Esophagus squamous epithelium (tissue), 4 donors: ENCODE data around the gene SUMO1.

Source experiments
- POLR2A ChIP-seq, 4 donors: fragments of 450-650 bp; IDR thresholded peaks; one replicate each; pipeline ENCODE4 v1.6.1; 2017; ENCODE audit warnings: antibody characterized with exemption in 4 of 4, mild to moderate bottlenecking in 4 of 4, moderate library complexity in 3 of 4
- TF ChIP-seq, protein P1 (sequence below), 6 experiments: fragments of 450-650 bp in 4 of 6; fragments of 200-600 bp in 2 of 6; sonication (generic) in 2 of 6; IDR thresholded peaks; one replicate each; pipeline ENCODE4 v1.5.1; 2016 to 2019; ENCODE audit warnings: antibody characterized with exemption in 6 of 6, mild to moderate bottlenecking in 4 of 6, moderate library complexity in 4 of 6

DNA sequence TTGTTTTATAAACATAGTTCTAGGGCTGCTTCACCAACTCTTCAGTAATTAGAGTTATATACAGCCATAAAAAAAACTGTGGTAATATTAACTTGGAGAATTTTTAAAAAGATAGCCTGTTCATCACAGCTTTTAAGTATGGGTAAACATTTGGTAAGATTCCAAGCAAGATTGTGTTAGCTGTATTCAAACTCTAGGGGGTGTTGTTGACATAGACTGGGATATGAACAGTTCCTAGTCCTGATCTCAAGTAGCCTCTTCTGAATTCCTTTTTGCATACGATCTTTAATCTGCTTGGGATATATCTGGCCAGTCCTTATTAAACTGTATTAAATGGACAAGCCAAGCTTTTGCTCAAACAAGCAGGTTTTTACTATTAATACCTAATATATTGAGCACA lies 40.5 kb upstream of the SUMO1 start:
- TF ChIP-seq, protein P1, sequence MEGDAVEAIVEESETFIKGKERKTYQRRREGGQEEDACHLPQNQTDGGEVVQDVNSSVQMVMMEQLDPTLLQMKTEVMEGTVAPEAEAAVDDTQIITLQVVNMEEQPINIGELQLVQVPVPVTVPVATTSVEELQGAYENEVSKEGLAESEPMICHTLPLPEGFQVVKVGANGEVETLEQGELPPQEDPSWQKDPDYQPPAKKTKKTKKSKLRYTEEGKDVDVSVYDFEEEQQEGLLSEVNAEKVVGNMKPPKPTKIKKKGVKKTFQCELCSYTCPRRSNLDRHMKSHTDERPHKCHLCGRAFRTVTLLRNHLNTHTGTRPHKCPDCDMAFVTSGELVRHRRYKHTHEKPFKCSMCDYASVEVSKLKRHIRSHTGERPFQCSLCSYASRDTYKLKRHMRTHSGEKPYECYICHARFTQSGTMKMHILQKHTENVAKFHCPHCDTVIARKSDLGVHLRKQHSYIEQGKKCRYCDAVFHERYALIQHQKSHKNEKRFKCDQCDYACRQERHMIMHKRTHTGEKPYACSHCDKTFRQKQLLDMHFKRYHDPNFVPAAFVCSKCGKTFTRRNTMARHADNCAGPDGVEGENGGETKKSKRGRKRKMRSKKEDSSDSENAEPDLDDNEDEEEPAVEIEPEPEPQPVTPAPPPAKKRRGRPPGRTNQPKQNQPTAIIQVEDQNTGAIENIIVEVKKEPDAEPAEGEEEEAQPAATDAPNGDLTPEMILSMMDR (IDR thresholded peaks at IDR 0.05) = peak in 5 of 6 experiments; percentile 13 to 44 (median 33)
- TF ChIP-seq POLR2A (IDR thresholded peaks at IDR 0.05) = no peak
